K562 (cell line): ENCODE measurements around the gene PLP2.

Experiments
- ARHGAP35 ChIP-seq: fragments of 450-650 bp; IDR thresholded peaks from 2 replicates; pipeline ENCODE4 v1.6.1; 2018; ENCODE audit not compliant: partially characterized antibody
- ATF2 ChIP-seq: sonication (generic); formaldehyde crosslinking; IDR thresholded peaks from 2 replicates; pipeline ENCODE4 v1.8.1; 2022; ENCODE audit warnings: missing genetic modification reagents
- CBX3 ChIP-seq, 2 experiments: IDR thresholded peaks; 1 replicate in 1 of 2; 2 replicates in 1 of 2; pipeline ENCODE4 v1.6.1; 2012; ENCODE audit warnings: inconsistent platforms in 2 of 2, low read length in 2 of 2, borderline replicate concordance in 1 of 2, control low read depth in 1 of 2
- CBX5 ChIP-seq: IDR thresholded peaks from 2 replicates; pipeline ENCODE4 v1.6.1; 2014; ENCODE audit warnings: low read depth, borderline replicate concordance
- CTCF ChIP-seq, 3 experiments: IDR thresholded peaks in 2 of 3; conservative IDR thresholded peaks in 1 of 3; 2 replicates each; pipeline ENCODE4 v1.5.1; 2011 to 2012; ENCODE audit warnings: low read length in 3 of 3, mild to moderate bottlenecking in 3 of 3, control low read depth in 2 of 3, improper control_type of control experiment in 1 of 3, inconsistent platforms in 1 of 3, low read depth in 1 of 3, mixed read lengths in 1 of 3, moderate library complexity in 1 of 3; ENCODE audit not compliant: insufficient read depth in 2 of 3
- EZH2 ChIP-seq: IDR thresholded peaks from 2 replicates; pipeline ENCODE4 v1.6.1; 2012; ENCODE audit warnings: low read depth, mild to moderate bottlenecking, inconsistent platforms, low read length, borderline replicate concordance
- POU5F1 ChIP-seq: fragments of 150-350 bp; IDR thresholded peaks from 2 replicates; pipeline ENCODE4 v1.6.1; 2014; ENCODE audit warnings: borderline replicate concordance, low read length, low read depth, mild to moderate bottlenecking; ENCODE audit not compliant: partially characterized antibody
- SMC3 ChIP-seq: conservative IDR thresholded peaks from 2 replicates; pipeline ENCODE4 v1.6.1; 2011; ENCODE audit warnings: low read depth, low read length, improper control_type of control experiment; ENCODE audit not compliant: insufficient read depth
- SNRNP70 ChIP-seq: fragments of 200-400 bp; formaldehyde crosslinking; optimal IDR thresholded peaks from 2 replicates; pipeline ENCODE3; 2017; ENCODE audit warnings: low read depth, low read length
- TAF15 ChIP-seq: fragments of 200-400 bp; formaldehyde crosslinking; IDR thresholded peaks from 2 replicates; pipeline ENCODE4 v1.6.1; 2017; ENCODE audit warnings: mild to moderate bottlenecking, low read depth, low read length, moderate library complexity
- ZNF282 ChIP-seq: sonication (generic); formaldehyde crosslinking; IDR thresholded peaks from 2 replicates; pipeline ENCODE4 v1.8.1; 2023; ENCODE audit warnings: missing genetic modification reagents

GRCh38 chrX:49122499-49122898 is 49.2 kb upstream of the PLP2 start:
- TF ChIP-seq SMC3 (no peak), CBX3 (IDR thresholded peaks at IDR 0.05; ENCODE audit: borderline replicate concordance in 1 of 2, low read length in 2 of 2) (no peak), ATF2 (CRISPR knock-in tag) (no peak), CBX5 (no peak), EZH2 (no peak), ARHGAP35 (no peak), TAF15 (no peak), ZNF282 (CRISPR knock-in tag) (no peak), SNRNP70 (no peak), CTCF (IDR thresholded peaks at IDR 0.05 in 2 of 3, conservative IDR thresholded peaks at IDR 0.05 in 1 of 3; ENCODE audit: insufficient read depth in 2 of 3, low read depth in 1 of 3, low read length in 3 of 3) (no peak), POU5F1 (no peak)
